Effector CD4-positive, alpha-beta T cell (primary cell): ENCODE results near the gene KRT80.

Experiments used
- DNase-seq: peaks from one replicate; pipeline ENCODE4 v3.0.0-alpha.2; 2020

Gene KRT80

GRCh38 chr12:52210186-52210924, 18.5 kb upstream of the KRT80 start:
- no peak for DNase-seq

GRCh38 chr12:52209321-52209720, 17.5 kb upstream of the KRT80 start:
- DNase-seq = no peak

- DNase-seq = no peak
These were observed 16.8 kb upstream of the KRT80 start for GRCh38 chr12:52208424-52209165.

GRCh38 chr12:52207895-52208294, 16.1 kb upstream of the KRT80 start:
- no peak for DNase-seq

- DNase-seq = no peak
These were observed 15.3 kb upstream of the KRT80 start for GRCh38 chr12:52207106-52207505.

- no peak for DNase-seq
These were observed 14.7 kb upstream of the KRT80 start for GRCh38 chr12:52206304-52207040.

GRCh38 chr12:52205612-52206303, 13.9 kb upstream of the KRT80 start:
- no peak for DNase-seq

GRCh38 chr12:52204931-52205505, 13.2 kb upstream of the KRT80 start:
- DNase-seq = no peak

GRCh38 chr12:52204095-52204930, 12.5 kb upstream of the KRT80 start:
- no peak for DNase-seq

- DNase-seq = no peak
These were observed 11.5 kb upstream of the KRT80 start for GRCh38 chr12:52203079-52203921.

- DNase-seq = no peak
These were observed 10.7 kb upstream of the KRT80 start for GRCh38 chr12:52202361-52203078.

- DNase-seq = no peak
These were observed 9.6 kb upstream of the KRT80 start for GRCh38 chr12:52201451-52201839.

GRCh38 chr12:52200781-52201450, 9.1 kb upstream of the KRT80 start:
- DNase-seq = no peak

- DNase-seq = no peak
These were observed 8.4 kb upstream of the KRT80 start for GRCh38 chr12:52200086-52200780.

- DNase-seq = no peak
These were observed 7.6 kb upstream of the KRT80 start for GRCh38 chr12:52199294-52199919.

- no peak for DNase-seq
These were observed 6.8 kb upstream of the KRT80 start for GRCh38 chr12:52198454-52199215.
